Epithelial cell of esophagus (primary cell): ENCODE data around the gene PON1.

ENCODE experiments used
- DNase-seq: peaks from one replicate; pipeline ENCODE4 v3.0.0; 2010; ENCODE audit warnings: low read depth
- H3K4me3 ChIP-seq: 2 replicates; pipeline ENCODE4 v1.5.1; 2011; ENCODE audit warnings: mild to moderate bottlenecking, low read length, control low read depth
- TF ChIP-seq, protein P1 (sequence below): IDR thresholded peaks from 2 replicates; pipeline ENCODE4 v1.5.1; 2011; ENCODE audit warnings: low read depth, mild to moderate bottlenecking, low read length, control low read depth, inconsistent platforms; ENCODE audit not compliant: insufficient read depth; ENCODE audit errors: missing control alignments

PON1 gene

DNA sequence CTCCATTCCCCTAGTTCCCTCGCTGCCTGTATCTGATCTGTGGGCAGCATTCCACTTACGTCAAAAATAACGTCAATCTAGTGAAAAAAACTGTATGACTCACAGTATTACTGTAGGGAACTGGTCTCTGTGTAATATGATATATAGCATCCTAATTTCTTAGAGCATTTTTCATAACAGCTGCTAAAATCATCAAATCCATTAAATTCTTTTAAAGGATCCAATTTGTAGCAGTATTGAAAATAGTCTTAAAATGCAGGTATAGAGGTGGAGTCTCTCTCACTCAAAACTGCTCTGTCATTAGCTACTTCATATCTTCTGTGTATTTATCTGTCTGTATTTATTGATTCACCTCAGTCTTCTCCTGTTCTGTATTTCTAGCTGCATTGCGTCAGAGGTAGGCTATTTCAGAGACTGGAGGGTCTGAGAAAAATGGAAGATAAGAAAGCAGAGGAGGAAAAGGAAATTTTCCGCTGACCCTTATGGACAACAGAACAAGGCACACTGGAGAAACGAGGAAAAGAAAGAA, 59.9 kb downstream of the PON1 start:
- no peak overlapping the region for H3K4me3 ChIP-seq
- DNase-seq: peak; percentile 24
- TF ChIP-seq, protein P1, sequence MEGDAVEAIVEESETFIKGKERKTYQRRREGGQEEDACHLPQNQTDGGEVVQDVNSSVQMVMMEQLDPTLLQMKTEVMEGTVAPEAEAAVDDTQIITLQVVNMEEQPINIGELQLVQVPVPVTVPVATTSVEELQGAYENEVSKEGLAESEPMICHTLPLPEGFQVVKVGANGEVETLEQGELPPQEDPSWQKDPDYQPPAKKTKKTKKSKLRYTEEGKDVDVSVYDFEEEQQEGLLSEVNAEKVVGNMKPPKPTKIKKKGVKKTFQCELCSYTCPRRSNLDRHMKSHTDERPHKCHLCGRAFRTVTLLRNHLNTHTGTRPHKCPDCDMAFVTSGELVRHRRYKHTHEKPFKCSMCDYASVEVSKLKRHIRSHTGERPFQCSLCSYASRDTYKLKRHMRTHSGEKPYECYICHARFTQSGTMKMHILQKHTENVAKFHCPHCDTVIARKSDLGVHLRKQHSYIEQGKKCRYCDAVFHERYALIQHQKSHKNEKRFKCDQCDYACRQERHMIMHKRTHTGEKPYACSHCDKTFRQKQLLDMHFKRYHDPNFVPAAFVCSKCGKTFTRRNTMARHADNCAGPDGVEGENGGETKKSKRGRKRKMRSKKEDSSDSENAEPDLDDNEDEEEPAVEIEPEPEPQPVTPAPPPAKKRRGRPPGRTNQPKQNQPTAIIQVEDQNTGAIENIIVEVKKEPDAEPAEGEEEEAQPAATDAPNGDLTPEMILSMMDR: no peak

GRCh38 chr7:95263785-95264362, 60.5 kb downstream of the PON1 start:
- TF ChIP-seq, protein P1: no peak
- no peak overlapping the region for H3K4me3 ChIP-seq
- DNase-seq: no peak

DNA sequence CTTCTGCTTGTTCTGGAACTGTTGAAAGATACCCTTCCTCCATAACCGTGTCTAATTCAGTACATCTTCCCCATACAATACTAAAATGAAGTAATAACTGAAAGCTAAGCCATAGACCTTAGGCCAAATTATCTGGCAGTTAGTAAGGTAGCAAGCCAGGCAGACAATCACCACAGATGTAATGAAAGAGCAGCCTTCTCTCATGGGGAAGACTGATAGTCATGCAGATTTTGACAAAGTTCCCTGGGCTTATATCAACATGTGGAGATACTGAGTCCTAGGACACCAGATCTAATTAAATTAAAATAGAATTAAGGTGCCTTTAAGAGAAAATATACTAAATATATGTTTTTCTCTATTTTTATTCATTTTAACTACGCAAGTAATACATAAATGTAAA, 61.5 kb downstream of the PON1 start:
- DNase-seq: no peak
- TF ChIP-seq, protein P1: no peak
- no peak overlapping the region for H3K4me3 ChIP-seq

- no peak overlapping the region for H3K4me3 ChIP-seq
- TF ChIP-seq, protein P1: no peak
- DNase-seq: no peak
Observed at GRCh38 chr7:95261895-95262415, 62.4 kb downstream of the PON1 start.

- no peak for DNase-seq
- H3K4me3 ChIP-seq: no peak overlapping the region
- TF ChIP-seq, protein P1: no peak
Observed at GRCh38 chr7:95255691-95256090, 68.6 kb downstream of the PON1 start.

DNA sequence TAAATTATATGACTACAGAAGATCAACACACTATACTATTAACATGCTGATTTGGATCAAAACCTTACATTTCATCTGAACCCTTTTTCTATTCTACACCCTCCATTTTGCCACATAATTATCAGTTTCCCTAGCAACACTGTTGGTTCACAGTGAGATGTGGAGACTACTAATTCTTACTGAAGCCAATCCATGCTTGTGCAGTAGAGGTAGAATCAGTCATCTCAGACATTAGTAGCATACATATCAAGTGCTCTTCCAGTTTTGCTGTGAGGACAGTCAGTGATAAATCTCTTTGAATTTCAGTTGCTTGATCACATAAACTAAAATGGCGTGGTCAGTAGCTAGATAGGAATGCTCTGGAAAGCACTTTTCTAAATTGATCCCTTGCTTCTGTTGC, 70.3 kb downstream of the PON1 start:
- TF ChIP-seq, protein P1: no peak
- no peak for DNase-seq

DNA sequence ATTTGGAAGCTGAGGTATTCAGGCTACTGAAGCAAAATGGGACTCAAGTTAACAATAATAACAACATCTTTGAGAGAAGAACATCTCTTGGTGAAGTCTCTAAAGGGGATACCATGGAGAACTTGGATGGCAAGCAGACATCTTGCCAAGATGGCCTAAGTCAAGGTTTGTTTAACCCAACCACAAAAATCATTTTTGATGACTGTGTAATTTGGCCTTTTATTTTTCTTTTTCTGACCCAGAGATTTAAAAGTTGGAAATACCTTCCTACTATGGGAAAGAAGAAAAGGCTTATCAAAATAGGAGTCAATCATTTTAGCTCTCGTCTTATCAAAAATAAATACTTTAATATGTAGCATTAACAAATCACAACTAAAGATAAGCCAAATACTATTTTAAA, 72.4 kb downstream of the PON1 start:
- TF ChIP-seq, protein P1: no peak
- no peak for DNase-seq
- no peak overlapping the region for H3K4me3 ChIP-seq

More for the DNA sequence above, 70.3 kb downstream of the PON1 start:
- H3K4me3 ChIP-seq: no peak overlapping the region
